HG03095 (cell line): ENCODE measurements around the gene NANOS3.
"Not testable (repeated sequence)": the region's sequence is repeated elsewhere in the genome, so short reads cannot be mapped to it uniquely, and the experiment has no call there.

Experiments
- ATAC-seq: cut with Tn5 transposase; IDR thresholded peaks from one replicate; pipeline ENCODE4 v1.9.1; 2021; ENCODE audit warnings: moderate library complexity; ENCODE audit not compliant: unreplicated experiment

NANOS3 gene

DNA sequence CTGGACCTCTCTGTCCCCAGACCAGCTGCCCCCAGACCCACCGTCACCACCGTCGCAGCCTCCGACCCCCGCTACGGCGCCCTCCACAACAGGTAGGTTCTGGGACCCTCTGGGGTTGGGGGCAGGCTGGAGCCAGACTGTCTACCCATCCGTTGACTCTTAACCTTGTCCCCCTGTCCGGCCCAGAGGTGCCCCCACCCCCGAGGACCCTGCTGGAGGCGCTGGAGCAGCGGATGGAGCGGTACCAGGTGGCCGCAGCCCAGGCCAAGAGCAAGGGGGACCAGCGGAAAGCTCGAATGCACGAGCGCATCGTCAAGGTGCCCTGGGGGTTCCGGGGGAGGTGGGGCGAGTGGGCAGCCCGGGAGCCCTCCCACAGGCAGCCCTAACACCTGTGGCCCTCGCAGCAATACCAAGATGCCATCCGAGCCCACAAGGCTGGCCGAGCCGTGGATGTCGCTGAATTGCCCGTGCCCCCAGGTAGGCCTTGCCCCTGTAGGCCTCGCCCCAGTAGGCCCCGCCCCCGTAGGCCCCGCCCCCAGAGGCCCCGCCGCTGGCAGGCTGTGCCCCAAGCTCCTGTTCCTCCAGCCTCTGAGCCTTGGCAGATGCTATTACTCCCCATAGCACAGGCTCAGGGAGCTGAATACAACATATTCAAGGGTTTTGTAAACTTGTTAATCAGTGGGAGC, 41.9 kb downstream of the NANOS3 start:
- no peak for ATAC-seq

- ATAC-seq = no peak
These were observed 43.6 kb downstream of the NANOS3 start for GRCh38 chr19:13920524-13920923.

DNA sequence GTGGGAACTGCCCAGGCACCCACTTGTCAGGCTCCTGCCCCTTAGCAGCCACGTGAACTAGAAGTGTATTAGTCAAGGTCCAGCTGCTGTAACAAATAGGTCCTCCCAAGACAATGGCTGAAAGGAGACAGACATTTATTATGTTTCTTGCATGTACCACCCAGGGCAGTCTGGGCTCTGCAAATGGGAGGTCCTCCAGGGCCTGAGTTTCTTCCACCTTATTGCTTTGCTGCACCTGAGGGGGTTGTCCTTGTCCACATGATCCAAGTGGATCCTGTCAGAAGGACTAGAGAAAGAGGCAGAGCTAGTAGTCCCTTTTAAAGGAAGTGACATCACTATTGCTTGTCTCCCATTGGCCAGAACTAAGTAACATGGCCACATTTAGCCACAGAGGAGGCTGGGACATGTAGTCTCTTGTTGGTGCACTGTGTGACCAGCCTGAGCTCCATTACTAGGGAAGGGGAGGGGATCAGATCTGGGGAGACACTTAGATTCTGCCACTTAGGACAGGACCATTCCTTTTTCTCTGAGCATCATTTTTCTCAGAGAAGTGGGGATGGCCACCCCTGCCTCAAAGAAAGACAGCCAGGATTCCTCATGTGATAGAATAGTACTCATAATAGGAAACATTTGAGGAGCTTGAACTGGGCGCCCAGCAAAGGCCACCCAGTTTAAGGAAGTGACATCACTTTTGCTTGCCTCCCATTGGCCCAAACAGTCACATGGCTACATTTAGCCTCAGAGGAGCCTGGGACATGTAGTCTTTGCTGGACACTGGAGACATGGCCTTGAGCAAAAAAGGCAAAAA, 44.2 kb downstream of the NANOS3 start:
- no peak for ATAC-seq

GRCh38 chr19:13922118-13922517, 45.2 kb downstream of the NANOS3 start:
- not testable (repeated sequence) for ATAC-seq

DNA sequence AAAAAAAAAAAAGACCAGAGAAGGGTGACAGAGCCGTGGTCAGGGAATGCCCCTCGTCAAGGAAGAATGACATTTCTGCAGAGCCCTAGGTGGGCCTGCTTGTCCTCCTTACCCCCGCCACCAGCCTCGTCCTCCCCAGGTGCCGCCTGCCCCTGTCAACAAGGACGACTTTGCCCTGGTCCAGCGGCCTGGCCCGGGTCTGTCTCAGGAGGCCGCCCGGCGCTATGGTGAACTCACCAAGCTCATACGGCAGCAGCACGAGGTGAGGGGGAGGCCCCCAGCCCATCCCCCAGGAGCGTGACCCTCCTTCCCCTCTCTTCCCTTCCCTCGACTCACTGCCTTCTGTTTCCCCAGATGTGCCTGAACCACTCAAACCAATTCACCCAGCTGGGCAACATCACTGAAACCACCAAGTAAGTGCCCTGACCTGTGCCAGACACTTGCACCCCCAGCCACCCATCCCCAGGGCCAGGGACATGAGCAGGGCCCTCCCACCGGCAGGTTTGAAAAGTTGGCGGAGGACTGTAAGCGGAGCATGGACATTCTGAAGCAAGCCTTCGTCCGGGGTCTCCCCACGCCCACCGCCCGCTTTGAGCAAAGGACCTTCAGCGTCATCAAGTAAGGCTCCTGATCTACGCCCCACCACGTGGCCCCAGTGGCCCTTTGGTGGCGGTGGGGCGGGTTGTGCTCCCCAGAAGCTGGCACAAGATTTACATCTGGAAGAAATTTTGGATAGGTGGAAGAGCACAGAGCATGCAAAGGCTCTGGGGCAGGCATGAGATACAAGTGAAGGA, 46.5 kb downstream of the NANOS3 start:
- no peak for ATAC-seq

- ATAC-seq = no peak
These were observed 49.1 kb downstream of the NANOS3 start for GRCh38 chr19:13926010-13926409.

DNA sequence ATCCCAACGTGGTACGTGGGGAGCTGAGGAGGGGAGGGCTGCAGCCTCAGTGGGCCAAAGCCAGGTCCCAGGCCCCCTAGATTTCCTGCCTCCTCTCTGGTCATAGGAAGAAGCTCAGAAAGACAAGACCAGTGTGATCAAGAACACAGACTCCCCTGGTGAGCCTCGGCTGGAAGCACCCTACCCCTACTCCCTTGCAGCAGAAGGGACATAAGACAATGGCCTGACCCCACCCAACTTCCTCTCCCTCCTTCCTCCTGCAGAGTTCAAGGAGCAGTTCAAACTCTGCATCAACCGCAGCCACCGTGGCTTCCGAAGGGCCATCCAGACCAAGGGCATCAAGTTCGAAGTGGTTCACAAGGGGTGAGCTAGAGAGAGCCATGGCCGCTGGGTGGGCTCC, 49.8 kb downstream of the NANOS3 start:
- no peak for ATAC-seq

DNA sequence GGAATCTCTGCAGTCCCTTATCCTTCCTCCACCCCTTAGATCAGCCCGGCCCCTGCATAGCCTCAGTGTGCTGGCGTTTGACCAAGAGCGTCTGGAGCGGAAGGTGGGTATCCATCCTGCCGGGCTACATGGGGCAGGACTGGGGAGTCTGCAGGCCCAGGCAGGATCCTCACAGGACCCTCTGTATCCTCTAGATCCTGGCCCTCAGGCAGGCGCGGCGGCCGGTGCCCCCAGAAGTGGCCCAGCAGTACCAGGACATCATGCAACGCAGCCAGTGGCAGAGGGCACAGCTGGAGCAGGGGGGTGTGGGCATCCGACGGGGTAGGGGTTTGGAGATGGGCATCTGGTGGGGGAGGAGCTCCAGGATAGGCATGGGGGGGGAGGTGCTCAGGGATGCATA, 52.4 kb downstream of the NANOS3 start:
- ATAC-seq = no peak

DNA sequence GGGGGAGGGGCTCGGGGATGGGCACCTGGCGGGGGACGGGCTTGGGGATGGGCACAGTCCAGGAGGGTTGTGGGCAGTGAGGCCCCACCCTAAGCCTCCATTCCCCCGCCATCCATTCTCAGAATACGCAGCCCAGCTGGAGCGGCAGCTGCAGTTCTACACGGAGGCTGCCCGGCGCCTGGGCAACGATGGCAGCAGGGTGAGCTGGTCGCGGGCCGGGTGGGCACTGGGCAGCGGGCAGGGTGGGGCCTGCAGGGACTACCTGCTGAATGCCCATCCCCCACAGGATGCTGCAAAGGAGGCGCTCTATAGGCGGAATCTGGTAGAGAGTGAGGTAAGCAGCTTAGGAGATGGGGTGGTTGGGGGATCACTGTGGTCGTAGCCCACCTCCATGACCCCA, 53.0 kb downstream of the NANOS3 start:
- no peak for ATAC-seq
